ENCODE results near the gene PLTP.

Gene PLTP

GRCh38 chr20:45911486-45912343 lies at the start of gene PLTP:
Gene PLTP (minus strand): TSS chr20:45912155. CDS start chr20:45911452, 703 bp downstream.
- ATAC-seq (ENCODE audit: low read depth): no peak
- Histone ChIP-seq H3K27ac (ENCODE audit: poor library complexity, severe bottlenecking) (no peak within 1 kb of the TSS), H3K9me3 (ENCODE audit: severe bottlenecking) (no peaks in the 10 kb centered on the region), H3K4me1 (ENCODE audit: insufficient read depth, poor library complexity, severe bottlenecking) (peaks cover 15% of the 10 kb centered on the region), H3K27me3 (ENCODE audit: insufficient read depth, poor library complexity, severe bottlenecking) (no peaks in the 10 kb centered on the region), H3K36me3 (ENCODE audit: low read depth) (no peaks in the 10 kb centered on the region), H3K4me3 (ENCODE audit: severe bottlenecking) (peak within 1 kb of the TSS; percentile 15)
- no peak for DNase-seq (ENCODE audit: low spot score)
- TF ChIP-seq CTCF (IDR thresholded peaks at IDR 0.05; ENCODE audit: poor library complexity, severe bottlenecking): no peak

GRCh38 chr20:45959956-45960630 lies 48.1 kb upstream of the PLTP start:
- Histone ChIP-seq H3K36me3 (ENCODE audit: low read depth) (peaks cover 80% of the 10 kb centered on the region), H3K27ac (ENCODE audit: poor library complexity, severe bottlenecking) (no peak overlapping the region), H3K9me3 (ENCODE audit: severe bottlenecking) (no peaks in the 10 kb centered on the region), H3K27me3 (ENCODE audit: insufficient read depth, poor library complexity, severe bottlenecking) (no peaks in the 10 kb centered on the region), H3K4me3 (ENCODE audit: severe bottlenecking) (no peak overlapping the region), H3K4me1 (ENCODE audit: insufficient read depth, poor library complexity, severe bottlenecking) (no peaks in the 10 kb centered on the region)
- DNase-seq (ENCODE audit: low spot score): peak; percentile 71
- no peak for ATAC-seq (ENCODE audit: low read depth)
- TF ChIP-seq CTCF (IDR thresholded peaks at IDR 0.05; ENCODE audit: poor library complexity, severe bottlenecking): no peak

GRCh38 chr20:45959126-45959525 lies 47.2 kb upstream of the PLTP start:
- no peaks in the 10 kb centered on the region for H3K27me3 ChIP-seq (ENCODE audit: insufficient read depth, poor library complexity, severe bottlenecking)
- no peaks in the 10 kb centered on the region for H3K4me1 ChIP-seq (ENCODE audit: insufficient read depth, poor library complexity, severe bottlenecking)
- no peak overlapping the region for H3K27ac ChIP-seq (ENCODE audit: poor library complexity, severe bottlenecking)
- no peak for TF ChIP-seq CTCF (IDR thresholded peaks at IDR 0.05; ENCODE audit: poor library complexity, severe bottlenecking)
- ATAC-seq (ENCODE audit: low read depth): no peak
- peaks cover 75% of the 10 kb centered on the region for H3K36me3 ChIP-seq (ENCODE audit: low read depth)
- H3K9me3 ChIP-seq (ENCODE audit: severe bottlenecking): no peaks in the 10 kb centered on the region
- DNase-seq (ENCODE audit: low spot score): peak; percentile 83
- no peak overlapping the region for H3K4me3 ChIP-seq (ENCODE audit: severe bottlenecking)

- TF ChIP-seq CTCF (IDR thresholded peaks at IDR 0.05; ENCODE audit: poor library complexity, severe bottlenecking): no peak
- H3K4me1 ChIP-seq (ENCODE audit: insufficient read depth, poor library complexity, severe bottlenecking): no peaks in the 10 kb centered on the region
- H3K9me3 ChIP-seq (ENCODE audit: severe bottlenecking): no peaks in the 10 kb centered on the region
- no peak for ATAC-seq (ENCODE audit: low read depth)
- H3K27ac ChIP-seq (ENCODE audit: poor library complexity, severe bottlenecking): no peak overlapping the region
- peak; percentile 23 for DNase-seq (ENCODE audit: low spot score)
- no peaks in the 10 kb centered on the region for H3K27me3 ChIP-seq (ENCODE audit: insufficient read depth, poor library complexity, severe bottlenecking)
- no peak overlapping the region for H3K4me3 ChIP-seq (ENCODE audit: severe bottlenecking)
- H3K36me3 ChIP-seq (ENCODE audit: low read depth): peaks cover 75% of the 10 kb centered on the region
Observed at GRCh38 chr20:45958593-45958992, 46.6 kb upstream of the PLTP start.
